SH-SY5Y (cell line): ENCODE measurements around the gene PARN.

ENCODE experiments used
- GATA2 ChIP-seq: IDR thresholded peaks from 2 replicates; pipeline ENCODE4 v1.6.1; 2011; ENCODE audit warnings: mild to moderate bottlenecking, low read depth, low read length
- GATA3 ChIP-seq: IDR thresholded peaks from 2 replicates; pipeline ENCODE4 v1.6.1; 2011; ENCODE audit warnings: low read depth, mild to moderate bottlenecking, low read length, moderate library complexity

GRCh38 chr16:14491861-14492529 is 138.1 kb downstream of the PARN start:
- TF ChIP-seq GATA2, result no peak
- TF ChIP-seq GATA3, result no peak
